HEK293T (cell line): ENCODE results near the gene POU1F1.

Source experiments
- ELF4 ChIP-seq: fragments of 450-650 bp; IDR thresholded peaks from 2 replicates; pipeline ENCODE4 v1.6.1; 2017; ENCODE audit warnings: antibody characterized with exemption
- FOXA1 ChIP-seq: fragments of 450-650 bp; IDR thresholded peaks from 2 replicates; pipeline ENCODE4 v1.6.1; 2016; ENCODE audit warnings: mild to moderate bottlenecking
- HDGF ChIP-seq: fragments of 450-650 bp; IDR thresholded peaks from 2 replicates; pipeline ENCODE4 v1.6.1; 2017; ENCODE audit warnings: antibody characterized with exemption, borderline replicate concordance
- LEF1 ChIP-seq: fragments of 450-650 bp; IDR thresholded peaks from 2 replicates; pipeline ENCODE4 v1.6.1; 2017; ENCODE audit warnings: mild to moderate bottlenecking, borderline replicate concordance
- SUZ12 ChIP-seq: fragments of 450-650 bp; IDR thresholded peaks from 2 replicates; pipeline ENCODE4 v1.6.1; 2016; ENCODE audit warnings: mild to moderate bottlenecking
- TARDBP ChIP-seq: fragments of 450-650 bp; IDR thresholded peaks from 2 replicates; pipeline ENCODE4 v1.6.1; 2016

GRCh38 chr3:87324609-87325008 is 48.2 kb upstream of the POU1F1 start:
- TF ChIP-seq LEF1 (no peak), TARDBP (no peak), SUZ12 (no peak), FOXA1 (no peak), HDGF (no peak), ELF4 (no peak)
